Stimulated activated CD4-positive, alpha-beta T cell treated with anti-CD3 and anti-CD28 coated beads, Interleukin-1b, Interleukin-23, amount 100 ng/mL, for 1 hour (primary cell): Measurements from ENCODE around the gene RACK1.

Experiments used
- DNase-seq, 2 donors: peaks; one replicate each; pipeline ENCODE4 v3.0.0-alpha.2; 2020; ENCODE audit warnings: low read depth in 2 of 2

RACK1 gene

GRCh38 chr5:181259974-181260719 is 16.4 kb upstream of the RACK1 start:
- no peak for DNase-seq

- no peak for DNase-seq
These were observed 15.6 kb upstream of the RACK1 start for GRCh38 chr5:181259283-181259682.

- no peak for DNase-seq
These were observed 14.9 kb upstream of the RACK1 start for GRCh38 chr5:181258576-181258975.

GRCh38 chr5:181255836-181256578 is 12.3 kb upstream of the RACK1 start:
- no peak for DNase-seq

- DNase-seq, result no peak
These were observed 11.6 kb upstream of the RACK1 start for GRCh38 chr5:181255276-181255675.

- DNase-seq, result no peak
These were observed 4.6 kb upstream of the RACK1 start for GRCh38 chr5:181248277-181248676.

GRCh38 chr5:181246276-181247049 is 2.8 kb upstream of the RACK1 start:
- peak; percentile 46 to 47 for DNase-seq

GRCh38 chr5:181245427-181246275 is 1.9 kb upstream of the RACK1 start:
- no peak for DNase-seq

- no peak for DNase-seq
These were observed 615 bp downstream of the RACK1 start for GRCh38 chr5:181243018-181243563.

GRCh38 chr5:181242031-181242451 is 1.7 kb downstream of the RACK1 start:
- no peak for DNase-seq

- no peak for DNase-seq
These were observed 2.2 kb downstream of the RACK1 start for GRCh38 chr5:181241393-181241975.

- DNase-seq, result no peak
These were observed 4.5 kb downstream of the RACK1 start for GRCh38 chr5:181239062-181239663.

- DNase-seq, result no peak
These were observed 5.8 kb downstream of the RACK1 start for GRCh38 chr5:181237729-181238385.

GRCh38 chr5:181236954-181237641 is 6.6 kb downstream of the RACK1 start:
- no peak for DNase-seq

GRCh38 chr5:181236471-181236870 is 7.2 kb downstream of the RACK1 start:
- DNase-seq, result no peak

- no peak for DNase-seq
These were observed 7.9 kb downstream of the RACK1 start for GRCh38 chr5:181235689-181236366.

- DNase-seq, result no peak
These were observed 8.4 kb downstream of the RACK1 start for GRCh38 chr5:181235323-181235688.

GRCh38 chr5:181234455-181235306 is 9.0 kb downstream of the RACK1 start:
- DNase-seq, result no peak
